ENCODE data around the gene TUBB4A. TPM values are rescaled to one million over a fixed set of nuclear protein-coding genes. Genes with fewer than 3 reads are reported as not detected.

The TUBB4A gene
- total RNA-seq, 1 experiment from 2014 or later, result 18.5 TPM

GRCh38 chr19:6500837-6501739 lies 1.0 kb downstream of the TUBB4A start:
- DNase-seq (ENCODE audit: low spot score) (no peak), ATAC-seq (no peak)
- CTCF ChIA-PET, result interaction anchor here (0.7 to 1.8 kb wide), 4 partner anchors 51 to 385 kb away, joined by 3 to 5 read pairs (median 4); no protein-coding TSS in a partner anchor
- no peak overlapping the region for H3K27ac Mint-ChIP-seq
- H3K27me3 Mint-ChIP-seq (ENCODE audit: low read depth), result peaks cover 31% of the 10 kb centered on the region
- peak overlapping the region; percentile 83 for H3K4me3 Mint-ChIP-seq
- H3K36me3 Mint-ChIP-seq, result no peaks in the 10 kb centered on the region
- no peaks in the 10 kb centered on the region for H3K9me3 Mint-ChIP-seq
- TF ChIP-seq NFATC4 (CRISPR knock-in tag; IDR thresholded peaks at IDR 0.05) (no peak), CREM (CRISPR knock-in tag; IDR thresholded peaks at IDR 0.05) (no peak), TEAD1 (CRISPR knock-in tag; IDR thresholded peaks at IDR 0.05) (no peak), ZNF423 (CRISPR knock-in tag; IDR thresholded peaks at IDR 0.05) (no peak), FOXP4 (CRISPR knock-in tag; IDR thresholded peaks at IDR 0.05) (no peak), ATF2 (CRISPR knock-in tag; IDR thresholded peaks at IDR 0.05; ENCODE audit: borderline replicate concordance, low read depth) (no peak), MLX (CRISPR knock-in tag; IDR thresholded peaks at IDR 0.05) (no peak), TCF7 (CRISPR knock-in tag; IDR thresholded peaks at IDR 0.05; ENCODE audit: low read depth) (no peak), MXD4 (CRISPR knock-in tag; IDR thresholded peaks at IDR 0.05; ENCODE audit: borderline replicate concordance) (no peak), ZNF671 (CRISPR knock-in tag; IDR thresholded peaks at IDR 0.05) (no peak), HMGA2 (CRISPR knock-in tag; IDR thresholded peaks at IDR 0.05) (no peak), ZNF263 (CRISPR knock-in tag; IDR thresholded peaks at IDR 0.05; ENCODE audit: low read depth) (no peak), IRF1 (CRISPR knock-in tag; IDR thresholded peaks at IDR 0.05) (no peak), SP1 (CRISPR knock-in tag; conservative IDR thresholded peaks at IDR 0.05) (no peak), ZNF396 (CRISPR knock-in tag; IDR thresholded peaks at IDR 0.05; ENCODE audit: borderline replicate concordance) (no peak), ZNF219 (CRISPR knock-in tag; IDR thresholded peaks at IDR 0.05; ENCODE audit: borderline replicate concordance) (no peak)
- TF ChIP-seq, protein P1, sequence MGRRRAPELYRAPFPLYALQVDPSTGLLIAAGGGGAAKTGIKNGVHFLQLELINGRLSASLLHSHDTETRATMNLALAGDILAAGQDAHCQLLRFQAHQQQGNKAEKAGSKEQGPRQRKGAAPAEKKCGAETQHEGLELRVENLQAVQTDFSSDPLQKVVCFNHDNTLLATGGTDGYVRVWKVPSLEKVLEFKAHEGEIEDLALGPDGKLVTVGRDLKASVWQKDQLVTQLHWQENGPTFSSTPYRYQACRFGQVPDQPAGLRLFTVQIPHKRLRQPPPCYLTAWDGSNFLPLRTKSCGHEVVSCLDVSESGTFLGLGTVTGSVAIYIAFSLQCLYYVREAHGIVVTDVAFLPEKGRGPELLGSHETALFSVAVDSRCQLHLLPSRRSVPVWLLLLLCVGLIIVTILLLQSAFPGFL (CRISPR knock-in tag; IDR thresholded peaks at IDR 0.05; ENCODE audit: borderline replicate concordance), result no peak
- TF ChIP-seq, protein P2, sequence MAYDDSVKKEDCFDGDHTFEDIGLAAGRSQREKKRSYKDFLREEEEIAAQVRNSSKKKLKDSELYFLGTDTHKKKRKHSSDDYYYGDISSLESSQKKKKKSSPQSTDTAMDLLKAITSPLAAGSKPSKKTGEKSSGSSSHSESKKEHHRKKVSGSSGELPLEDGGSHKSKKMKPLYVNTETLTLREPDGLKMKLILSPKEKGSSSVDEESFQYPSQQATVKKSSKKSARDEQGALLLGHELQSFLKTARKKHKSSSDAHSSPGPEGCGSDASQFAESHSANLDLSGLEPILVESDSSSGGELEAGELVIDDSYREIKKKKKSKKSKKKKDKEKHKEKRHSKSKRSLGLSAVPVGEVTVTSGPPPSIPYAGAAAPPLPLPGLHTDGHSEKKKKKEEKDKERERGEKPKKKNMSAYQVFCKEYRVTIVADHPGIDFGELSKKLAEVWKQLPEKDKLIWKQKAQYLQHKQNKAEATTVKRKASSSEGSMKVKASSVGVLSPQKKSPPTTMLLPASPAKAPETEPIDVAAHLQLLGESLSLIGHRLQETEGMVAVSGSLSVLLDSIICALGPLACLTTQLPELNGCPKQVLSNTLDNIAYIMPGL (CRISPR knock-in tag; IDR thresholded peaks at IDR 0.05), result no peak
- TF ChIP-seq, protein P3, sequence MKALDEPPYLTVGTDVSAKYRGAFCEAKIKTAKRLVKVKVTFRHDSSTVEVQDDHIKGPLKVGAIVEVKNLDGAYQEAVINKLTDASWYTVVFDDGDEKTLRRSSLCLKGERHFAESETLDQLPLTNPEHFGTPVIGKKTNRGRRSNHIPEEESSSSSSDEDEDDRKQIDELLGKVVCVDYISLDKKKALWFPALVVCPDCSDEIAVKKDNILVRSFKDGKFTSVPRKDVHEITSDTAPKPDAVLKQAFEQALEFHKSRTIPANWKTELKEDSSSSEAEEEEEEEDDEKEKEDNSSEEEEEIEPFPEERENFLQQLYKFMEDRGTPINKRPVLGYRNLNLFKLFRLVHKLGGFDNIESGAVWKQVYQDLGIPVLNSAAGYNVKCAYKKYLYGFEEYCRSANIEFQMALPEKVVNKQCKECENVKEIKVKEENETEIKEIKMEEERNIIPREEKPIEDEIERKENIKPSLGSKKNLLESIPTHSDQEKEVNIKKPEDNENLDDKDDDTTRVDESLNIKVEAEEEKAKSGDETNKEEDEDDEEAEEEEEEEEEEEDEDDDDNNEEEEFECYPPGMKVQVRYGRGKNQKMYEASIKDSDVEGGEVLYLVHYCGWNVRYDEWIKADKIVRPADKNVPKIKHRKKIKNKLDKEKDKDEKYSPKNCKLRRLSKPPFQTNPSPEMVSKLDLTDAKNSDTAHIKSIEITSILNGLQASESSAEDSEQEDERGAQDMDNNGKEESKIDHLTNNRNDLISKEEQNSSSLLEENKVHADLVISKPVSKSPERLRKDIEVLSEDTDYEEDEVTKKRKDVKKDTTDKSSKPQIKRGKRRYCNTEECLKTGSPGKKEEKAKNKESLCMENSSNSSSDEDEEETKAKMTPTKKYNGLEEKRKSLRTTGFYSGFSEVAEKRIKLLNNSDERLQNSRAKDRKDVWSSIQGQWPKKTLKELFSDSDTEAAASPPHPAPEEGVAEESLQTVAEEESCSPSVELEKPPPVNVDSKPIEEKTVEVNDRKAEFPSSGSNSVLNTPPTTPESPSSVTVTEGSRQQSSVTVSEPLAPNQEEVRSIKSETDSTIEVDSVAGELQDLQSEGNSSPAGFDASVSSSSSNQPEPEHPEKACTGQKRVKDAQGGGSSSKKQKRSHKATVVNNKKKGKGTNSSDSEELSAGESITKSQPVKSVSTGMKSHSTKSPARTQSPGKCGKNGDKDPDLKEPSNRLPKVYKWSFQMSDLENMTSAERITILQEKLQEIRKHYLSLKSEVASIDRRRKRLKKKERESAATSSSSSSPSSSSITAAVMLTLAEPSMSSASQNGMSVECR (CRISPR knock-in tag; IDR thresholded peaks at IDR 0.05; ENCODE audit: borderline replicate concordance), result no peak
- TF ChIP-seq, protein P4, sequence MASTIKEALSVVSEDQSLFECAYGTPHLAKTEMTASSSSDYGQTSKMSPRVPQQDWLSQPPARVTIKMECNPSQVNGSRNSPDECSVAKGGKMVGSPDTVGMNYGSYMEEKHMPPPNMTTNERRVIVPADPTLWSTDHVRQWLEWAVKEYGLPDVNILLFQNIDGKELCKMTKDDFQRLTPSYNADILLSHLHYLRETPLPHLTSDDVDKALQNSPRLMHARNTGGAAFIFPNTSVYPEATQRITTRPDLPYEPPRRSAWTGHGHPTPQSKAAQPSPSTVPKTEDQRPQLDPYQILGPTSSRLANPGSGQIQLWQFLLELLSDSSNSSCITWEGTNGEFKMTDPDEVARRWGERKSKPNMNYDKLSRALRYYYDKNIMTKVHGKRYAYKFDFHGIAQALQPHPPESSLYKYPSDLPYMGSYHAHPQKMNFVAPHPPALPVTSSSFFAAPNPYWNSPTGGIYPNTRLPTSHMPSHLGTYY (CRISPR knock-in tag; IDR thresholded peaks at IDR 0.05), result no peak
- POLR2A ChIA-PET, result no interaction called here
- peaks cover 6% of the 10 kb centered on the region for H3K4me1 Mint-ChIP-seq
